ENCODE data around the gene GRB2. TPM values are rescaled to one million over a fixed set of nuclear protein-coding genes. Genes with fewer than 3 reads are reported as not detected.
A peak's percentile ranks its signal among the peaks of the same experiment; 100 is the strongest.

Gene GRB2
- total and polyA plus RNA-seq, 3 donors from 2014 or later, result 54.6 to 78.9 (median 61.8) TPM

GRCh38 chr17:75428543-75429469, 23.3 kb upstream of the GRB2 start:
- peaks cover 24% of the 10 kb centered on the region for H3K4me1 ChIP-seq
- no peak overlapping the region for H3K4me3 ChIP-seq
- H3K27me3 ChIP-seq, result no peaks in the 10 kb centered on the region
- WGBS, 2 donors, result 73 to 78% methylated on average over 17 of the region's 17 CpGs
- H3K9me3 ChIP-seq, result no peaks in the 10 kb centered on the region
- no peak for DNase-seq
- intact Hi-C loops (cut with DNase I; ENCODE audit: low total_unique reads), result loop anchor here (5.0 kb wide), 1 partner anchor 83 kb away; no protein-coding TSS in a partner anchor
- no peak for TF ChIP-seq CTCF (IDR thresholded peaks at IDR 0.05)
- TF ChIP-seq POLR2A (IDR thresholded peaks at IDR 0.05), result no peak
- H3K27ac ChIP-seq, result no peak overlapping the region
- H3K36me3 ChIP-seq (ENCODE audit: low read depth, missing control alignments), result no peaks in the 10 kb centered on the region

GRCh38 chr17:75418531-75418930, 13.1 kb upstream of the GRB2 start:
- no peak overlapping the region for H3K4me3 ChIP-seq
- no peaks in the 10 kb centered on the region for H3K27me3 ChIP-seq
- no peaks in the 10 kb centered on the region for H3K9me3 ChIP-seq
- DNase-seq, result no peak
- intact Hi-C loops (cut with DNase I; ENCODE audit: low total_unique reads), result no loop called here
- TF ChIP-seq CTCF (IDR thresholded peaks at IDR 0.05), result no peak
- no peak for TF ChIP-seq POLR2A (IDR thresholded peaks at IDR 0.05)
- H3K36me3 ChIP-seq (ENCODE audit: low read depth, missing control alignments), result no peaks in the 10 kb centered on the region
- H3K27ac ChIP-seq, result no peak overlapping the region
- WGBS, 2 donors, result 71 to 78% methylated on average over 5 of the region's 5 CpGs
- H3K4me1 ChIP-seq, result no peaks in the 10 kb centered on the region

DNA sequence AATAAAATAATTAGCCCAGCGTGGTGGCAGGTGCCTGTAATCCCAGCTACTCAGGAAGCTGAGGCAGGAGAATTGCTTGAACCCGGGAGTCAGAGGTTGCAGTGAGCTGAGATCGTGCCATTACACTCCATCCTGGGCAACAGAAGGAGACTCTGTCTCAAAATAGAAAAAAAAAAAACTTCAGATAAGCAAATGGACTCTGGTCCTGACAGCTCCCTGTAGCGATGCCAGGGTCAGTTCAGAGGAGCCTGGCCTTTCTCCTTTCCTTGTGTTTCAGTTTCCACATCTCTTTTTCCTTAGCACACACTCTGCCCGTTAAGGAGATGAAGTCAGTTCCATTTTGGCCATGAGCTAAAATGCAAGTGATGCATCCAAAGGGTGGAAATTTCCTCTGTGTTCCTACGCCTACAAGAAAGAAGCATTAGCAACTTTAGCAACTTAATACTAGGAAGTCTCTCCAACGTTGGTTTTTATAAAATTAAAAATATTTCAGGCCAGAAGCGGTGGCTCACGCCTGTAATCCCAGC, 11.6 kb upstream of the GRB2 start:
- peak; percentile 53 for DNase-seq
- Histone ChIP-seq H3K9me3 (no peaks in the 10 kb centered on the region), H3K27ac (peak overlapping the region in 1 of 2 donors; percentile 2), H3K4me1 (no peaks in the 10 kb centered on the region), H3K4me3 (no peak overlapping the region), H3K36me3 (ENCODE audit: low read depth, missing control alignments) (no peaks in the 10 kb centered on the region), H3K27me3 (no peaks in the 10 kb centered on the region)
- no peak for TF ChIP-seq POLR2A (IDR thresholded peaks at IDR 0.05)
- TF ChIP-seq CTCF (IDR thresholded peaks at IDR 0.05), result no peak
- intact Hi-C loops (cut with DNase I; ENCODE audit: low total_unique reads), result no loop called here
- WGBS, 2 donors, result 44 to 46% methylated on average over 9 of the region's 9 CpGs

GRCh38 chr17:75416006-75416405, 10.5 kb upstream of the GRB2 start:
- intact Hi-C loops (cut with DNase I; ENCODE audit: low total_unique reads), result no loop called here
- WGBS, 2 donors, result 86 to 90% methylated on average over 9 of the region's 9 CpGs
- H3K27ac ChIP-seq, result no peak overlapping the region
- DNase-seq, result no peak
- H3K27me3 ChIP-seq, result no peaks in the 10 kb centered on the region
- TF ChIP-seq CTCF (IDR thresholded peaks at IDR 0.05) (no peak), POLR2A (IDR thresholded peaks at IDR 0.05) (no peak)
- H3K9me3 ChIP-seq, result no peaks in the 10 kb centered on the region
- H3K36me3 ChIP-seq (ENCODE audit: low read depth, missing control alignments), result no peaks in the 10 kb centered on the region
- no peak overlapping the region for H3K4me3 ChIP-seq
- no peaks in the 10 kb centered on the region for H3K4me1 ChIP-seq
